Fibroblast of pulmonary artery (primary cell): ENCODE measurements around the gene TSPYL1.

ENCODE experiments used
- DNase-seq: peaks from one replicate; pipeline ENCODE4 v3.0.0-alpha.2; 2010; ENCODE audit warnings: low read depth
- H3K4me3 ChIP-seq: replicated peaks from 2 replicates; pipeline ENCODE4 v1.5.1; 2011; ENCODE audit warnings: low read depth, mild to moderate bottlenecking, control low read depth, low read length, moderate library complexity
- TF ChIP-seq, protein P1 (sequence below): IDR thresholded peaks from 2 replicates; pipeline ENCODE4 v1.5.1; 2011; ENCODE audit warnings: mild to moderate bottlenecking, control low read depth, low read length, inconsistent platforms; ENCODE audit errors: missing control alignments

Gene TSPYL1

DNA sequence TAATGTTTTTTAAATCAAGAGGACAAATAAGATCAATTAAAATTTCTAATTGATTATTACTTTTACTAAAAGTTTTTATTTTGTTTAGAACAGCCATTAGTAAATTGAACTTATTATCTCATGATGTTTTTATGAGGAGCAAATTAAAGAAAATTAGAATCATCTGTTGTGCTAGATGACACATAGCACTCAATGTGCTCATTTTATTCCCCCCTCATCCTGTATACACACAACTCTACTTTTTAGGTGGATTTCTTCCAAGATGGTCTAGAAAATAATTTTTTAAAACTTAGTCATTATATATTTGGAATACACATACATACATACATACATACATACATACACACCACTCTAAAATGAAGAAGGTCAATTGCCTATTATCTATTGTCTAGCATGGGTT, 29.3 kb upstream of the TSPYL1 start:
- TF ChIP-seq, protein P1, sequence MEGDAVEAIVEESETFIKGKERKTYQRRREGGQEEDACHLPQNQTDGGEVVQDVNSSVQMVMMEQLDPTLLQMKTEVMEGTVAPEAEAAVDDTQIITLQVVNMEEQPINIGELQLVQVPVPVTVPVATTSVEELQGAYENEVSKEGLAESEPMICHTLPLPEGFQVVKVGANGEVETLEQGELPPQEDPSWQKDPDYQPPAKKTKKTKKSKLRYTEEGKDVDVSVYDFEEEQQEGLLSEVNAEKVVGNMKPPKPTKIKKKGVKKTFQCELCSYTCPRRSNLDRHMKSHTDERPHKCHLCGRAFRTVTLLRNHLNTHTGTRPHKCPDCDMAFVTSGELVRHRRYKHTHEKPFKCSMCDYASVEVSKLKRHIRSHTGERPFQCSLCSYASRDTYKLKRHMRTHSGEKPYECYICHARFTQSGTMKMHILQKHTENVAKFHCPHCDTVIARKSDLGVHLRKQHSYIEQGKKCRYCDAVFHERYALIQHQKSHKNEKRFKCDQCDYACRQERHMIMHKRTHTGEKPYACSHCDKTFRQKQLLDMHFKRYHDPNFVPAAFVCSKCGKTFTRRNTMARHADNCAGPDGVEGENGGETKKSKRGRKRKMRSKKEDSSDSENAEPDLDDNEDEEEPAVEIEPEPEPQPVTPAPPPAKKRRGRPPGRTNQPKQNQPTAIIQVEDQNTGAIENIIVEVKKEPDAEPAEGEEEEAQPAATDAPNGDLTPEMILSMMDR: no peak
- no peak for DNase-seq
- no peak overlapping the region for H3K4me3 ChIP-seq

DNA sequence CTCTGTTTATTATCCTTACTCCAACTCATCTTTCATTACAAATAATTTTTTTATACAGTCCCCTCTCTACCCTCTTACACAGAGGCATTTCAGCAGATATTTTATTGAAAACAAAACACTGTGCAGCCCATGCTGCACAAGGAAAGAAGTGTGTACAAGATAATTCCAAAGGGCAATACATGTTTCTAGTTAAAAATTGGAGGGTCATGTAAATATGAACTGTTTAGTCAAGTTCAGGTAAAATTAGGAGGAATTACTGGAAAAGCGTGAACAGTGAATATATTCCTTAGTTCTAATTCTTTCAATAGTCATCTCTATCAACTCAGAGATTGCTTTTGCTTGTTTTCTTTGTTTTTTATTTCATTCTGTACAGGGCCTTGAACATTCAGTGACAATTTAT, 27.9 kb upstream of the TSPYL1 start:
- DNase-seq: no peak
- H3K4me3 ChIP-seq: no peak overlapping the region
- TF ChIP-seq, protein P1: no peak

GRCh38 chr6:116307001-116307400, 27.3 kb upstream of the TSPYL1 start:
- H3K4me3 ChIP-seq: no peak overlapping the region
- no peak for DNase-seq
- TF ChIP-seq, protein P1: no peak

GRCh38 chr6:116304538-116305097, 24.9 kb upstream of the TSPYL1 start:
- no peak for DNase-seq
- TF ChIP-seq, protein P1: no peak
- H3K4me3 ChIP-seq: no peak overlapping the region

GRCh38 chr6:116301104-116301503, 21.4 kb upstream of the TSPYL1 start:
- TF ChIP-seq, protein P1: no peak
- no peak overlapping the region for H3K4me3 ChIP-seq
- no peak for DNase-seq

GRCh38 chr6:116300566-116300965, 20.8 kb upstream of the TSPYL1 start:
- no peak overlapping the region for H3K4me3 ChIP-seq
- no peak for DNase-seq
- TF ChIP-seq, protein P1: no peak

DNA sequence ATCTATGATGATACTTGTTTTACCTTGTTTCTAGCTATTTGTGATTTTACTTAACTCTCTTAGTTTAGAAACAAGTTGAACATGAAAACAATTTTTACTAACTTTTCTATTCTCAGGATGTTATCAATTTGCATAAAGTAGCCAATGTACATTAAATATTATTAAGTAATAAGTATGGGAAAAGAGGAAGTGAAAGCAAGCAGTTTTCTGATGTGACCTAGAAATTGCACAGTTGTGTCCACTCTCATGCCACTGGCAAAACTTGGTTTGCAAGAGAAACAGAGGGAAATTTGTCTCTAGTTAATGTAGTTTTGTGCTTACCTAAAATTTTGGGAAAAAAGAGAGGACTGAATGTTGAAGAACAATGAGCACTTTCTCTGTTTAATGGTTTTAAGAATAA, 19.2 kb upstream of the TSPYL1 start:
- TF ChIP-seq, protein P1: no peak

More for the DNA sequence above, 19.2 kb upstream of the TSPYL1 start:
- DNase-seq: no peak
- H3K4me3 ChIP-seq: no peak overlapping the region
